ENCODE measurements around the gene KYAT1.

Gene KYAT1

DNA sequence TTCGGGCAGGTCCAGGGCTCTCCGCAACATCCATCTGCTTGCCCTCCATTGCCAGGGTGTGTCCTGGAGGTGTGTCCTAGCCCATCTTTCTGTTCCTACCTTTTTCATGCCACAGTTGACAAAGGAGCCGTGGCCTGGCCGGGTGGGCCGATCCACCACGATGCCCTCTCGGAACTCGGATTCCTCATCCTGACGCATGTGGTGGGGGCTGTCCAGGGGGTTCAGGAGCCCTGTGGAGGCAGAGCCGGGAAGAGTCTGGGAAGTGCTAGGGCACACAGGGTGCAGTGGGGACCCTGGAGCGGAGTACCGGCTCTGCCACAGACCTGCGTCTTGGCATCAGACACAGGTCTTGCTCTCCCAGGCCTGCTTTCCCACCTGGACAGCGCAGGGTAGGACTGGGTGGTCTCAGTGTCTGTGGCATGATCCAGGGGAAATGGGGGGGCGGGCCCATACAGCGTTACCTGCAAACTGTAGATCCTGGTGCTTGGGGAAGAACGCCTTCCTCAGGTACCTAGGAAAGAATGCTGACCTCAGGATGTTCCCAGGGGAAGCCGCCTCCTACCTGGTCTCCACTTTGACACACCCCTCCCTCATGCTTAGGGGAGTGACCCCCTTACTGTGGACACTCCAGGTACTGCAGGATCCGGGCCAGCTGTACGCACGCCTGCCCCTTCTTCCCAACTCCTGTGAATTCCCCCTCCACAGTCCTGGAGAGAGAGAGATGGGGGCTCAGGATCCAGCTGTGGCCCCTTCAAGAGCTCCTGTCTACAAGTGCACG lies 55.6 kb downstream of the KYAT1 start:
- in situ Hi-C loops (cut with HindIII; ENCODE audit: low pct_ligation_motif_present, low pct_unique_long_range_greater_than_20kb, low sequenced_read_pairs): no loop called here
- no peak for DNase-seq

DNA sequence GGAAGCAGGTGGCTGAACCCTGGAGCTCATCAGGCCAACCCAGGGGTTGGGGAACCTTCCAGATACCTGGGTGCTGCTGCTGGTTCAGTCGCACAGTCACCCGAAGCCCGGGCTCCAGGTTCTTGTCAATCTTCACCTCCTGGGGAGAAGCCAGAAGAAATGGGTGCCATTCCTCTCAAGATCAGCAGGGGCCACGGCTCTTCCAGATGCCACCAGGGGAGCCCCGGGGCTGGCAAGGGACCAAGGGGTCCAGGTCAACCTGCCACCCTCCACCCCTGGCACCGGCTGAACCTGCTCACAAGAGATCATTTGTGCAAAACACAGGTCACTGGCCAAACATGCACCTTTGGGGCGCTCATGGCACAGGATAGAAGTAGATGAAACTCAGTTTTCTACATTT lies 56.8 kb downstream of the KYAT1 start:
- in situ Hi-C loops (cut with HindIII; ENCODE audit: low pct_ligation_motif_present, low pct_unique_long_range_greater_than_20kb, low sequenced_read_pairs): no loop called here
- no peak for DNase-seq

DNA sequence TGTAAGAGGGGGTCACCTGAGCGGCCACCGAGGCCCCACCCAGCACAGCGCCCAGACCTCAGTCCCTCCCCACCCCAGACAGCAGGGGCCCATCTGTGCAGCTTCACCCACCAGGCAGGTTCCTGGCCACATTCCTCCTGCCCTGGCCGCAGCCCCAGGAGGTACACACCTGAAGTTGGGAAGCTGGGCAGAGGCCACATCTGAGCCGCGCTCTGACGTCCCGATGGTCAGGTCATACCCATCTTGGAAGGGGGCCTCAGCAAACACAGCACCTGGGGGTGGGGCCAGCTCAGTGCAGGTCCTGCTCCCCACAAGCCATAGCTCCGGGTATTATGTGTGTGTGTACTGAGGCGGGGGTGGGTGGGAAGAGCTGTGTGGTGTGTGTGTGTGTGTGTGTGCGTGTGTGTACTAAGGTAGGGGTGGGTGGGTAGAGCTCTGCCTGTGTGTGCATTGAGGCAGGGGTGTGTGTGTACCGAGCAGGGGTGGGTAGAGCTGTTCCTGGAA lies 57.8 kb downstream of the KYAT1 start:
- in situ Hi-C loops (cut with HindIII; ENCODE audit: low pct_ligation_motif_present, low pct_unique_long_range_greater_than_20kb, low sequenced_read_pairs): no loop called here
- no peak for DNase-seq

DNA sequence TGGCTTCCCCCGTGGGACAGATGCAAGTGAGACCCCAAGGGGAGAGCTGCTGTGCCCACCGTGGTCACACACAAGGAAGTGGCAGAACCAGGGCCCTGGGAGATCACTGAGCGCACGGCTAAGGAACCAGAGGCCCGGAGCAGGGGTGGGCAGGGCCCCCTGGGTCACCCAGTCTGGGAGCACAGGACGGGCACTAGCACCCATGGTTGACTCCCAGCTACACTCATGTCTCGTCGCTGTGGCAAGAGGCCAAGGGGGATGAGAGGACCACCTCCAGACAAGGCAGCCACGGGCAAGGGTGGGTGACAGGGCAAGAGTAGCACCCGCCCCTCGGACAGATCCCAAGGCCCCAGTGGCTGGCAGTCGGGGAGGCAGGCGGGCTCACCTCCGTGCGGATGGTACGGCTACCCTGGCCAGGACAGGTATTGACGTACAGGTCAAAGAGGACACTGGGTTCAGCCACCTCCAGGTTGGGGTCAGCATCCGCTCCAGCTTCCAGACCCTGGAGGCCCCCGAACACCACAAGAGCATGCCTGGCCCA lies 58.3 kb downstream of the KYAT1 start:
- in situ Hi-C loops (cut with HindIII; ENCODE audit: low pct_ligation_motif_present, low pct_unique_long_range_greater_than_20kb, low sequenced_read_pairs): no loop called here
- DNase-seq: no peak

DNA sequence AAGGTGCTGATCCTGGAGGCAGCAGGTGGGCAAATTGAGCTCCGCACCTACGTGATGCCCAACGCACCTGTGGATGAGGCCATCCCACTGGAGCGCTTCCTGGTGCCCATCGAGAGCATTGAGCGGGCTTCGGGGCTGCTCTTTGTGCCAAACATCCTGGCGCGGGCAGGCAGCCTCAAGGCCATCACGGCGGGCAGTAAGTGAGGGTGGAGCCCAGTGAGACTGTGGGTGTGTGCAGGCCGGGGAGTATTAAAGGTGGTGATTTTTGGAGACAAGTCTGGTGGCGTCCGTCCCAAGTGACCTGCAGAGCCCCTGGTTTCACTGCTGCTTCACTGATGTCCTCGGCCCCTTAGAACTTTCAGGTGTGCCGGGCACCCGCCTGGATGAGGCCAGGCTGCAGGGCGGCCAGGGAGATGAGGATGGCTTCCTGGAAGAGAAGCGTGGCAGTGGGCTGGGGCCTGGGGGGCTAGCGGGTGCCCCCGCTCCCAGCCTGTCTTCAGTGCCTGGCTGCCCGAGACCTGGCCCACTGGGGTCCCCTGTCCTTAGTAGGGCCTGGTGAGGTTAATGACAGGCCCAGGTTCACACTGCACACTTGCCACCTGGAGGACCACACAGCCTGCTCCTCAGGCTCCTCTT lies 59.2 kb downstream of the KYAT1 start:
- no peak for DNase-seq
- in situ Hi-C loops (cut with HindIII; ENCODE audit: low pct_ligation_motif_present, low pct_unique_long_range_greater_than_20kb, low sequenced_read_pairs): no loop called here

DNA sequence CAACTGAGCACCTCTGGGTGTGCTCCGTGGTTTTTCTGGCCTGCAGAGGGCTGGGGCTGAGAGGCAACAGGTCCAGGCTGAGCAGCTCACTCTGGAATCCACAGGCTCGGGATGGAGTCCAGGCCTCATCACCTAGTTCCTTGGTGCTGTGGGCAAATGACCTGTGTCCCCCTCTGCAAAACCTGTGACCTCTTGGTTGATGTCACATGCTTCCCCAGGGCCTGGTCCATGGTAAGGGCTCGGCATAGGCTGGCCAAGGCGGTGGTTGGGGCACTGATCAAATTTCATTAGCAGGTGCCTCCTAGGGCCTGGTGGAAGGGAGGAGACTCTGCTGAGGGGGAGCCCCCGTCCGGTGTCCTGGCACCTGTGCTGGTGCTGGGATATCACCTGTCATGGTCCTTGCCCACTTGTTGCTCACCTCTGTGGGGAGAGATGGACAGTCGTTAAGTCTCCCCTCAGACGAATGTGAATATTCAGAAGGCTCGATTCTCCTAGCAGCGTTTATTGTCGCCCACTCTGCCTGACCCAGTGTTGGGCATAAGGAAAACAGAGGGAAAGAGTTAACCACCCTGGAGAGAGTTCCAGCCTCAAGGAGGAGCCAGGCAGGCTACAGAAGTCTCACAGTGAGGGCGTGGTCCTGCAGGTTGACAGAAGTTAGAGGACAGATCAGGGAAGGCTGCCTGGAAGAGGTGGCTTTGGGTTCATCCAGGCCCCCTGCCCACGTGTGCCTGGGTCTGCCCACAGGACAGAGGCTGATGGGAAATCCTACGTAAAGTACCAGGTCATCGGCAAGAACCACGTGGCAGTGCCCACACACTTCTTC lies 60.0 kb downstream of the KYAT1 start:
- in situ Hi-C loops (cut with HindIII; ENCODE audit: low pct_ligation_motif_present, low pct_unique_long_range_greater_than_20kb, low sequenced_read_pairs): no loop called here
- no peak for DNase-seq

DNA sequence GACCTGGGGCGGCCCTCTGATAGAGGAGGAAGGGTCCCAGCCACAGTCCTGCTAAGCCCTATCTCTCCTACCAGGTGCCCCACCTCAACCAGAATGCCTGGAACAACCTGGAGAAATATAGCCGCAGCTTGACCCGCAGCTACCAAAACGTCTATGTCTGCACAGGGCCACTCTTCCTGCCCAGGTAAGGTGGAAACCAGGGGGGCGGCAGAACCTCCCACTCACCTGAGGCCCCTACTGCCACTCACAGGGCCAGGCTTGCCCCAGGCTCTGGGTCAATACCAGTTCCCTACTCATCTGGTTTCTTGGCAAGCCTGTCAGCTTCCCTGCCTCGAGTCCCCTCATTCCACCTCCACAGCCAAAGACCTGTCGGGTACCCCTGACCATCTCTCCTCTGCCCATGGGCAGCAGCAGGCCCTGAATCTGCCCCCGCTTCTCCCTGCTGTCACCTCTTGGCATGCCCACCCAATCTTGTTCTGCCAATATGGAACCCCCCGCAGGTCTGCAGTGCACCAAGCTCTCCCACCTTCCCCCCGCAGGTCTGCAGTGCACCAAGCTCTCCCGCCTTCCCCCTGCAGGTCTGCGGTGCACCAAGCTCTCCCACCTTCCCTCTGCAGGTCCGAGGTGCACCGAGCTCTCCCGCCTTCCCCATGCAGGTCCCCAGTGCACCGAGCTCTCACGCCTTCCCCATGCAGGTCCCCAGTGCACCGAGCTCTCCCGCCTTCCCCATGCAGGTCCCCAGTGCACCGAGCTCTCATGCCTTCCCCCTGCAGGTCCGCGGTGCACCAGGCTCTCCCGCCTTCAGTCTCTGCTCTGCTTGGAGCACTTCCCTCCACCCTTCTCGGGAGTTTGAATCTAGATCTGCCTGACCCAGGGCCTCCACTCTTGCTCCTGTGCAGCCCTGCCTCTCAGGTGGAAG lies 60.8 kb downstream of the KYAT1 start:
- in situ Hi-C loops (cut with HindIII; ENCODE audit: low pct_ligation_motif_present, low pct_unique_long_range_greater_than_20kb, low sequenced_read_pairs): no loop called here
- DNase-seq: no peak

DNA sequence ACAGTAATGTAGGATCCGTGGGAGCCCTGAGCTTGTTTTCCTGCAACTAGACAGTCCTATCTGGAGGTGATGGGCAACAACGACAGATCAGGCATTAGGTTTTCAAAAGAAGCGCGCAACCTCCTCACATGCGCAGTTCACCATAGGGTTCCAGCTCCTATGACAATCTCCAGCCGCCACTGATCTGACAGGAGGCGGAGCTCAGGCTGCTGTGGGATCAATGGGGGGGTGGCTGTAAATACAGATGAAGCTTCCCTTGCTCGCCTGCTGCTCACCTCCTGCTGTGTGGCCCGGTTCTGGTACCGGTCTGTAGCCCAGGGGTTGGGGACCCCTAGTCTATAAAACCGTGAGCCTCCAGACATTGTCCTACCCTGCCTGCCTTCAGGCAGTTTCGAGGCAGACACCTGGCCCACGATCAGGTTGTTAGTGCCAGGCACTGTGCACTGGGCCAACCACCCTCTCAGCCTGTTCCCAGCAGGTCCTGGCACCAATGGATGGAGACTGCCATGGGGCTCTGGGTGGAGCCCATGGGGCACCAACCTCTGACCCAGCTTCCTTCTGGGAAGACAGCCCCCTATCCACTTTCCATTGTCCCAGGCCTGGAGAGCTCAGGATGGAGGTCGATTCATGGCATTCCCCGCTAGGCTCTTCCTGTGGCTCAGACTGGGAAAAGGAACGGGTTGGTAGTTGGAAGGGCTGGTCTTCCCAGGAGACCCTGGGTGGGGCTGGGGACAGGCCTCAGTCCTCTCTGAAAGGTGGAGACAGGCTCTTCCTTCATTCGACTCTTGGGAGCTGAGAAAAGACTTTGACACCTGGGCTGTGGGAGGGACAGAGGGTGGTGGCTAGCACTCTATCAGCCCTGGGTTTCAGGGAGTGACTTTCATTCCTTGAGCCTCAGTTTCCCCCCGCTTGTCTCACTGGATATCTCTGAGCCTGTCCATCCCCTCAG lies 61.8 kb downstream of the KYAT1 start:
- in situ Hi-C loops (cut with HindIII; ENCODE audit: low pct_ligation_motif_present, low pct_unique_long_range_greater_than_20kb, low sequenced_read_pairs): no loop called here

DNA sequence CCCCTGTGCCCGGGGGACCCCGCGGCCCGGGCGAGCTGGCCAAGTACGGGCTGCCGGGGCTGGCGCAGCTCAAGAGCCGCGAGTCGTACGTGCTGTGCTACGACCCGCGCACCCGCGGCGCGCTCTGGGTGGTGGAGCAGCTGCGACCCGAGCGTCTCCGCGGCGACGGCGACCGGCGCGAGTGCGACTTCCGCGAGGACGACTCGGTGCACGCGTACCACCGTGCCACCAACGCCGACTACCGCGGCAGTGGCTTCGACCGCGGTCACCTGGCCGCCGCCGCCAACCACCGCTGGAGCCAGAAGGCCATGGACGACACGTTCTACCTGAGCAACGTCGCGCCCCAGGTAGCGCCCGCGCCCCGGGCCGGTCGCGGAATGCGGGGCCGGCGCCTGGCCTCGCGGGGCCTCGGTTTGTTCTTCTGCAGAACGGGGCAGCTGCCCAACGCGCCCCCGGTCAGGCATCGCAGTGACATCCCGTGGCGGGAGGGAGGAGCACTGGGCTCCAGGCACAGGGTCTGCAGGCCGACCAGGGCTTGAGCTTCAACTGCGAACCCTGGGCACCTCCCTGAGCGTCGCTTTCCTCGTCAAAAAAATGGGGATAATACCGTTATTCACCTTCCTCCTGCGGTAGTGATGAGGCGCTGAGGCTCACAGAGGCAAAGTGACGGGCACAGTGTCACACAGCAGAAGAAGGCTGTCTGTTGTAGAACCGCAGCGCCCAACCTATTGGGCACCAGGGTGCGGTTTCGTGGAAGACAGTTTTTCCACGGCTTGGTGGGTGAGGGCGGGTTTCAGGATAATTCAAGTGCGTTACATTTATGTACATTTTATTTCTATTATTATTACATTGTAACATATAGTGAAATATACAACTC lies 62.7 kb downstream of the KYAT1 start:
- in situ Hi-C loops (cut with HindIII; ENCODE audit: low pct_ligation_motif_present, low pct_unique_long_range_greater_than_20kb, low sequenced_read_pairs): no loop called here
- no peak for DNase-seq

More for the DNA sequence above, 61.8 kb downstream of the KYAT1 start:
- no peak for DNase-seq

DNA sequence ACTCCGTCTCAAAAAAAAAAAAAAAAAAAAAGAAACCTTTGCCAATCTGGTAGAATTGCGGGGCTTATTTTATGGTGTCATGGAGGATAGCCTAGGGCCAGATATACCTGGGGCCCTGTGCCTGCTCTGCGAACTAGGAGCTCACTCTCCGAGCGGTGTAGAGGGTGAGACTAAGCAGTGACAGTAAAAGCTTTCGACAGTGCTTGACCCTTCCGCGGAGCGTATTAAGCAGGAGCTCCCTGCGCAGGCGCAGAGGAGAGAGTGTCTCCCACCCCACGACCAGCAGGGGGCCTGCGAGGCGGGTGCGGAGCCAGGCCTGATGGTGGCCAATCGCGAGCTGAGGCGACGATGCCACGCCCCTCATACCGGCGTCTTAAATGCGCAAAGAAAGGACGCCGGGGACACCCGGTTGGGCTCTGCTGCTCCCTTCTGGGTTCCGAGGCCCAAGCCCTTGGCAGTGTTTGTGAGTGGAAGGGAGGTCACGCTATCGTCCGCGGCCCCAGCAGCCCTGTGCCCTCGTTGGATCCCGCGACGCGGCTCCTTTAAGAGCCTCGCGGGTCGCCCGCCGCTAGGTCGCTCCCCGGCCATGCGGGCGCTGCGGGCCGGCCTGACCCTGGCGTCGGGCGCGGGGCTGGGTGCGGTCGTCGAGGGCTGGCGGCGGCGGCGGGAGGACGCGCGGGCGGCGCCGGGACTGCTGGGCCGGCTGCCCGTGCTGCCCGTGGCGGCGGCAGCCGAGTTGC lies 63.5 kb downstream of the KYAT1 start, which contains the start of gene ENDOG:
Gene ENDOG, plus strand, starts transcription at position 402 of the 740 bp plus-strand sequence. Its CDS starts 185 bp downstream, at position 587.
- in situ Hi-C loops (cut with HindIII; ENCODE audit: low pct_ligation_motif_present, low pct_unique_long_range_greater_than_20kb, low sequenced_read_pairs): no loop called here
- peak; percentile 95 for DNase-seq

DNA sequence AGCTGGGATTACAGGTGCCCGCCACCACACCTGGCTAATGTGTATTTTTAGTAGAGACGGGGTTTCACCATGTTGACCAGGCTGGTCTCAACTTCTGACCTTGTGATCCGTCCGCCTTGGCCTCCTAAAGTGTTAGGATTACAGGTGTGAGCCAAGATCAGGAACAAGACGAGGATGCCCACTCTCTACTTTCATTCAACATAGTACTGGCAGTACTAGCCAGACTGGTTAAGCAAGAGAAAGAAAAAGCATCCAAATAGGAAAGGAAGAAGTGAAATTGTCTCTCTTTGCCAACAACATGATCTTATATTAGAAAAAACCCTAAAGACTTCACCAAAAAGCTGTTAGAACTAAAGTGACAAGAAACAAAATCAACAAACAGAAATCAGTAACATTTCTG lies 70.9 kb downstream of the KYAT1 start:
- in situ Hi-C loops (cut with HindIII; ENCODE audit: low pct_ligation_motif_present, low pct_unique_long_range_greater_than_20kb, low sequenced_read_pairs): no loop called here
- DNase-seq: no peak

DNA sequence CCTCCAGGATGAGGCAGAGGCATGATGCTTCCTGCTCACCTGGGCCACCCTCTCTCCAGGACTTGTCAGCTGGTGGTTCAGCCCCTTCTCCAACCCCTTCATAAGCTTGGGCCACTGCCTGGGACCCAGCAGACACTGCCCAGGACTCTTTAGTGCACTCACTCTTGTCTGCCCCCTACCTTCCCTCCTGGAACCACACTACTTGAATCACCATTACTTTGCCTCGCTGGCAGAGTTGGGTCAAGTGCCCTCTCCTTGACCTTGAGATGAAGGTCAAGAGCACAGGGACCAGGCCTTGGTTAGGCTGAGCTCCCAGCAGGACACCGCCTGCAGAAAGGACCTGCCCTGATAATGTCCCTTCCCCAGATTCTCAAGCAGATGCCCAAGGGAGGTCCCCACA lies 71.9 kb downstream of the KYAT1 start:
- in situ Hi-C loops (cut with HindIII; ENCODE audit: low pct_ligation_motif_present, low pct_unique_long_range_greater_than_20kb, low sequenced_read_pairs): no loop called here
- DNase-seq: no peak

DNA sequence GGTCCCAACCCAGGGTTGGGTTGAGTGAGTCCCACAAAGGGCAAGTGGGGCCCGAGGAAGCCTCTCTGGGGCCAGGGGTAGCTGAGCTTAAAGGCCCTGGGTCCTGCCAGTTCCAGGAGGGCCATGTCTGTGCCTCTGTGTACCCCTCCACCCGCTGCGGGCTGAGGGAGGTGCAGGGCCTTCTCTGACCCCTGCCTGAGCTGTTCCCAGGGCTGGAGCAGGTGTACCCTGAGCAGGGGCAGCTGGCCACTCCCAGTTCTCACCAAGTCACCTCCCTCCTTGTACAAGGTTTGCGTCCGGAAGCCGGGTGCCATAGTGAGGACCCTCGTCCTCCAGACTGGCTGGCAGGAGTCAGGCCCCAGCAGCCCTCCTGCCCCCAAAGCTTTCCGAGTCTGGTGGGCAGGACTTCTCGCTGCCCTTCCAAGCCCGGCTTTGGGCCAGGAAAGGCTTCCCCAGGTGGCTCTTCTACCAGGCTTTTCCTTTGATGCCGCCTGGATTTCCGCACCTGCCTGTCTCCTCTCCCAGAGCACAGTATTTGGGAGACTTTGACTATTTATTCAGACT lies 72.6 kb downstream of the KYAT1 start:
- in situ Hi-C loops (cut with HindIII; ENCODE audit: low pct_ligation_motif_present, low pct_unique_long_range_greater_than_20kb, low sequenced_read_pairs): no loop called here

DNA sequence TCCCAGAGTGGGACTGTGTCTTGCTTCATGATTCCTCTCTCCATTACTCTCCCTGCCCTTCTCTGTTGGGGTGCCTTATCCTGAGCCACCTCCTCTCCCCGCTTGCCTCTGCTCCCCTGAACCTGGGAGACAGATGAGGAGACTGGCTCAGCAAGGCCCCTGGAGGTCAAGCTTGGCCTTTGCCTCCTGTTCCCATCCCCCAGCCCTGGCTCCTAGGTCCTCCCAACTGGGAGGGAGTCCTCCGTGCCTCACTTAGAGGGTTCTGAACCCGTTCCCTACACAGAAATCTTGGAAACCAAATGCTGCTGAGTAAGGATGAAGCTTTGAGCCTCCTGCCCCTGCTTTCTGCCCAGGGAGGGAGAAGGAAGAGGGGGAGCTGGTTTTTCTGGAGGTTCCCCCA lies 73.2 kb downstream of the KYAT1 start:
- in situ Hi-C loops (cut with HindIII; ENCODE audit: low pct_ligation_motif_present, low pct_unique_long_range_greater_than_20kb, low sequenced_read_pairs): no loop called here
- no peak for DNase-seq

More for the DNA sequence above, 72.6 kb downstream of the KYAT1 start:
- DNase-seq: no peak

DNA sequence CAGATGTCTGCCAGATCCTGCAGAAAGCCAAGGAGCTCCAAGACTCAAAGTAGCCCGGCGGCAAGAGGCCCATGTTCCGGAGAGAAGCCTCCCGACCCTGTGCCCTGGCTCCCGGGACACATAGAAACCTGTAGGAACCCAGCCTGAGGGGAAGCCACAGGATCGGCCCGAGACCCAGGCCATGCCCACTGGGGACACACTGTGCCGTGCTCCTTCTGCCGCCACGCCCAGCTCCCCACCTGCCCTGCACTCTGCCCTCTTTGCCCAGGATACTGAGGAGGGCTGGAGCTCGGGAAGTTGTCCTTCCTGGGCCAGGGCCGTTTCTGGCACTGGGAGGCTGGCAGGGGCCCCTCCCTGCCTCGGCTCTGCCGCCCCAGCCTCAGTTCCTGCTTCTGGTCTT lies 73.9 kb downstream of the KYAT1 start:
- no peak for DNase-seq
- in situ Hi-C loops (cut with HindIII; ENCODE audit: low pct_ligation_motif_present, low pct_unique_long_range_greater_than_20kb, low sequenced_read_pairs): no loop called here
